Cardiac septum (tissue), 1 donor: ENCODE results near the gene RASL10B. TPM values are rescaled to one million over a fixed set of nuclear protein-coding genes. Genes with fewer than 3 reads are reported as not detected.
"Not testable (repeated sequence)": the region's sequence is repeated elsewhere in the genome, so short reads cannot be mapped to it uniquely, and the experiment has no call there.

Source experiments
- DNase-seq: peaks from one replicate; pipeline ENCODE4 v3.0.0-alpha.2; 2020; ENCODE audit warnings: low spot score
- intact Hi-C: fragments of 100-400 bp; cut with DNase I; formaldehyde crosslinking; loops from one replicate; pipeline ENCODE4 v1.14.0; 2022
- total RNA-seq: library from RNA; stranded (reverse); fragmentation: NEBNext Ultra II Directional; extraction: Animal tissue kit (Norgen Biotek cat#: 25700); gene quantifications from one replicate; pipeline ENCODE4 v1.2.1, GENCODE V29; 2021
- donor health status: DM: no; HTN: no; CAD: no.

RASL10B gene
- total RNA-seq, 1 donor from 2014 or later = 22.0 TPM

DNA sequence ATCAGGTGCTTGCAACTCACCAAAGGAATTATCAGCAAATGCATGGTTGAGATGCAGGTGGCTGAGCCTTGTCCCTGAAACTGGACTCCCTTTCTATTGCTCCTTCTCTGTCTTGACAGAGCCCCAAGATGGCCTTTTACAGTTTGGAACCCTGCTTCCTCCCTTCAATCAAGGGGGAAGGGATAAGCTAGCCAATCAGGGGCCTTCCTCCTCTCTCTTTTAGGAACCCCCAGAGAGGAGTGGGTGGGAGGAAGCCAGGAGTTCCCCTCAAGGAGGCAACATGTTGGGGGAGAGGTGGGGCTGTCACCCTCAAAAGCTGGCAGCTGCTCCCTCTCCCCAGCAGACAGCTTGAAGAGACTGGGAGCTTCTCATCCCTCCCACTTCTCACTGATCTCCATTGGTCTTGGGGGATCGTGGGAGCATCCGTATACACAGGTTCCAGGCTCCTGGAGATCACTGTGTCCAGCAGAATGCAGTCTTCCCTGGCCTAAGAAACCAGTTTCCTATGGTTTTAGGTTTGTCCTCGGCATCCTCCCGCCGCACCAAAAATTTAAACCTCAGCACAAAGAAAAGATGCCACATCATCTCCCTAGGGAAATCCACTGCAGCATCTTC is 7.2 kb downstream of the RASL10B start:
- DNase-seq = no peak
- intact Hi-C loops = no loop called here

DNA sequence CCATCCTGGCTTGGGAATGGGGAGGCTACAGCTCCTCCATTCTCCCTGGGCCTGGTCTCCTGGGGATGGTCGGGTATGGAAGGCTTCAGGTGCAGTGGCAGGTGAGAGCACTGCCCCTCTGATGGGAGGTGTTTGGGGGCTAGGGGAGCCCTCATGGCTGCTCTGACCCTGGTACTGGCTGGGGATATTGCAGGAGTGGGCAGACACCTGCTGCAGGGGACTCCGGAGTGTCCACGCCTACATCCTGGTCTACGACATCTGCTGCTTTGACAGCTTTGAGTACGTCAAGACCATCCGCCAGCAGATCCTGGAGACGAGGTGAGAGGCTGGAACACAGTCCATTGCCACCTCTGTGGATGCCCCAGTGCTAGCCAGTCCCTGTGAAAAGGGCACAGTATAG is 8.8 kb downstream of the RASL10B start:
- DNase-seq = no peak
- intact Hi-C loops = no loop called here

DNA sequence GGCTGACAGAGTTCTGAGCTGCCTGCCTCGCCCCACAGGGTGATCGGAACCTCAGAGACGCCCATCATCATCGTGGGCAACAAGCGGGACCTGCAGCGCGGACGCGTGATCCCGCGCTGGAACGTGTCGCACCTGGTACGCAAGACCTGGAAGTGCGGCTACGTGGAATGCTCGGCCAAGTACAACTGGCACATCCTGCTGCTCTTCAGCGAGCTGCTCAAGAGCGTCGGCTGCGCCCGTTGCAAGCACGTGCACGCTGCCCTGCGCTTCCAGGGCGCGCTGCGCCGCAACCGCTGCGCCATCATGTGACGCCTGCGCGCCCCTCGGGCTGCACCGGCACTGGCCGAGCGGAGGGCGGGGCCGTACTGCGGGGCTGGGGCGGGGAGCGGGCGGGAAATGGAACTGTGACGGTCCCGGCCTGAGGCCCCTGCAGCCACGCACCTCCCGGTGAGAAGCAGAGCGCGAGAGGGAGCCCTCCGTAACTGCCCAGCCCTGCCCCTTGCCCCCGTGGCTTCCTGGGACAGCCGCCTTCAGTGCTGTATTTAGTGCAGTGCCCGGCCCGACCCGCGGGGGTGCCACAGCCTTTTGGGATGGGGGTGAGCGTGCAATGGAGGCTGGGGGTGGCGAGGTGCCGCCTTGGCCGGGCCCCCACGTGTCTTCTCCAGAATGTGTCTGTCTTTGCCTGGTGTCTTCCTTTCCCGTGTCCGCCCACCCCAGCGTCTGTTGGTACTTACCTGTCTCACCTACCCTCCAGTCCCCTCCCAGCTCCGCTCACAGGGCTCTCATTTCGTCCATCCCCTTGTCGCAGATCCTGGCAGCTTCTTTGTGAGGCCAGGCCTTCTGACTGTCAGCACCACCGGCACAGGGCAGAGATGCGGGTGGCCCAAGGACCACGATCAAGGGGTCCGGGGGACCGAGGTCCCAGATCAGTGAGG is 9.8 kb downstream of the RASL10B start:
- no peak for DNase-seq
- intact Hi-C loops = no loop called here

DNA sequence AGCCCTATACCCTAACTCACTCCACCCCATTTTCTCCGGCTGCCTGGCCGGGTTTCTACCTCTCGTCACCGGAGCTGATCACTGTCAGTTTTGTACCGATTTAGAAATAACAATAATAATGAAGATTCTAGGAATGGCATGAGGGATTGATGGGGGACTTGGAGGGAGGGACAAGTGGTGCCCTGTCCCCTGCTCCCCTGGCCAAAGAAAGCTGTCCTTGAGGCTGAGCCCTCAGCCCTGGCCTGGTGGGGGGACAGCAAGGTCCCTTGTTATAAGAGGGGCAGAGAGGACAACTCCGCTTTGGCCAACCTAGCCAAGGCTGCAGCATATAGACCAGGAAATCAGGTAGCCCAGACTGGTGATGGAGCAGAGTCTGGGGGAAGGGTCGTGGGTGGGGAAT is 11.1 kb downstream of the RASL10B start:
- no peak for DNase-seq
- intact Hi-C loops = no loop called here

DNA sequence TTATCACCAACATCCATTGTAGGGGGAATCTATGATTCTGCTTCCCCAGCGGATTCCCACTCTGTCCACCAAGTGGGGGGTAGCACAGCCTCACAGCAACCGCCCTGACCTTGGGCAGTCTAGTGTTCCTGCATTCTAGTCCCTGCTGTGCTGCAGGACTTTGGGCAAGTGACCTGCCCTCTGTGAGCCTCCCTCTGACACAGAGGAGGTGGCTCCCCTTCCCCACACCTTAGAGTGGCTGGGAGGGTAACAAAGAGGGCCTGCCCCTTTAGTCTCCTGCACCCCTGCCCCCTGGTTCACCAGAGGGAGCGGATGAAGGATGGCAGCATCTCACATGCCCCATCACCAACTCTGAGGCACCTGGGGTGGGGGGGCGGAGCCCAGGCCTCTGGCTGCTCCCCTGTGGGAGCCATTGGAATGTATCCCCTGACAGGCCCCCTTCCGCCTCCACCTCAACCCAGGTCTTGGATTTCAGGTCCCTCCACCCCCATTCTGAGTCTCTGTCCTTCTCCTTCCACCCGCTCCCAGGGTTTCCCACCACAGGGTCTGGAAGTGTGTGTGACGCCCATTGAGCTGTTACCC is 11.5 kb downstream of the RASL10B start:
- intact Hi-C loops = no loop called here
- no peak for DNase-seq

DNA sequence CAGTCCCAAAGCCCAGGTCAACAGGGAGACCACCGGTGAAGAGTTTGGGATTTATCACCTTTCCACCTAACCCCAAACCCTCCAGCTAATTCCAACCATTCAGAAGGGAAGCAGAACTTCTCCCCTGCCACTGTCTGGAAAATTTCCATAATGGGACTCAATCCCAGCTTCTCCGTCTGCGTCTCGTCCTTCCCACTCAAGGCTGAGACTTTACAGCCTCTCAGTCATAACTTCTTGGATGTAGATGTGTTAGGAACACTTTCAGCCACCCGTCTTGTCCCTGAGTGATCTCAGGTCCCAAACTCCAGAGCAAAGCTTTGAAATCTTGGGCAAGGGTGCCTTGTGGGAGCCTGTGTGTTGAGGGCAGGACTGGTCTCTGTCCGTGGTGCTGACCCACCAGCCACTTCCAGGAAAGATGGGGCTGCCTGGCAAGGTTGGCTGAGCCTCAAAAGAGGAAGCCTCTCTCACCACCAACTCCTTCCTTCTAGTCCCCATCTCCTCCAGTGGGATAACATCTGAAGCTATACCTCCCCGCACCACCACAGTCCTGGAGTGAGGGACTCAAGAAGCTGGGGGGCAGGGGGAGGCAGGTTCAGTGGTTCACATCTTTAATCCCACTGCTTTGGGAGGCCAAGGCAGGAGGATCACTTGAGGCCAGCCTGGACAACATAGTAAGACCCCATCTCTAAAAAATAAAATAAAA is 12.3 kb downstream of the RASL10B start:
- DNase-seq = no peak
- intact Hi-C loops = no loop called here

DNA sequence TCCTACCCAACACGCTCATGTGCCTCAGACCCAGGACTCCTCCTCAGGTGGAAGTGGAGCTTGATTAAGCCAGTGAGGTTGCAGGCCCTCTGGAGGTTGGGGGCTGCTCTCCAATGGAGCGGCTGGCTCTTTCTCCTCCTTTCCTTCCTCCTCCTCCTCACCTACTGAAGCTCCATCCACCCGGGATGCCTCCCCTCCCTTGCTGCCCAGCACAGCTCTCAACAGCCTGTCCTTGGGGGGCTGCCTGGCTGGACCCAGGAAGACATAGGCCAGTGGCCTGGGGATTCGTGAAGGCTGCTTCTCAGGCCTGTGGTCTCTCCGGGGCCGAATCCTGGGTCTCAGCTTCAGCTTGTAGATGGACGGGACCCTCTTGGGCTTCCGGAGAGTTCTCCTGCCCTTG is 13.4 kb downstream of the RASL10B start:
- no peak for DNase-seq
- intact Hi-C loops = no loop called here

DNA sequence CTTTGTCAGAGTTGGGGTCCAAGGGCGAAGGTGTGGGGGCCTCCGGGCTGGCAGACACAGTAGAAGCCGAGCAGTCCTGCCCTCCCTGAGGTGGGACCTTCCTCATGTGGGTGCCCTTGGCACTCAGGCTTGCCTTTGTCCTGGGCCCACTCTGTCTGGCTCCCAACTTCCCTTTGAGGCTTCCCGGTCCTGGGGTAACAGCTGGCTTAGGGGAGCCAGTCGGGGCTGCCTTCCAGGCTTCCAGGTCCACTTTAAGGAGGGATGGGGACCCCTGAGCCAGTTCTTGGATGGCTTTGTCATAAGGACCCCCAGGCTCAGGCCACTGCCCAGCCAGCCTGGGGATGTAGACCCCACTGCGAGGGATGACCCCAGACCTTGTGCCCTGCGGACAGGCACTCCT is 13.8 kb downstream of the RASL10B start:
- DNase-seq = no peak
- intact Hi-C loops = no loop called here

DNA sequence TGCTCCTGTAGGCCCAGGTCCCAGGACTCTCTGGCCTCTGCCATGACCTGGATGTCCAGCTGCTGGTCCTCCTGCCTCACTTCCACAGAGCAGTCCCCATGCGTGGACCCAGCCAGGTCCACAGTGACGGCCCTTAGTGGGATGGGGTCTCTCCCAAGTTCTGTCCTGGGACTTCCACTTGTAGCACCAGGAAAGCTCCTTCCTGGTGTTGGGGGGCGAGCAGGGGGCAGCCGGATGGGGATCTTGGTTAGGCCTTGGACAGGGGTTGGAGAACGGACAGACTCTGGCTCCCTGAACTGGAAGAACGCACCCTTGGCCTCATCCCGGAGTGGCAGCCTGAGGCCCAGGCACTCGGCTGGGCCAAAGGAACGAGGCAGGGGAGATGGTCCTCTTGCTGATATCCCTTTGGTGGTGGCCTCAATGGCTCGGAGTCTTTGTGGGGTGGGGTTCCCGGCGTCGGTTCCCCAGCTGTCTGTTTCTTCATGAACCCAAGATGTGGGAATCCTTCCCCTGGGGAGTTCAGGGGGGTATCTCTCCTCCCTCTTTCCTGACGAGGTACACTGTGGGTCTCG is 14.4 kb downstream of the RASL10B start:
- no peak for DNase-seq
- intact Hi-C loops = loop anchor here (2.0 kb wide), 2 partner anchors 85 to 133 kb away; no protein-coding TSS in a partner anchor

DNA sequence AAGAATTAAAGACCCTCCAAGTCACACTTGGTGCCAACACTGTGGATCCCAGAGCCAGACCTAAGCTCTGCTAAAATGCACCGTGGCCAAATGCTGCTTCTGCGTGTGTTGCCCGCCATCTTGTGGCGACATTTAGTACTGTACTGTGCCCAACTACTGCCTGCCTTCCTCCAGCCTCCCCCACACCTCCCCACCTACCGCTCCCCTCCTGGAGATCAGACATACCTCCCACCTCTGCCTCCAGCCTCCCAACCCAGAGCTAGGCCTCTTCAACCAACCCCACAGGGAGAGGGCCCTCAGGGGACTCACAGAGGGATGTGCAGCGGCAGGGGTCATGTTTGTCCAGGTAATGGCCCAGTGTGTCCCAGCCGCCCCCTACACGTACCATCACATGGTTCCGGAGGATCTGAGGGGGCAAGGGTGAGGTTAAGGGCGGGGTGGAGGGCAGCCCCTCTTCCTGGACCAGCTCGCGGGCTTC is 16.1 kb downstream of the RASL10B start:
- intact Hi-C loops = loop anchor here (2.0 kb wide), 2 partner anchors 87 to 135 kb away; no protein-coding TSS in a partner anchor
- DNase-seq = no peak

DNA sequence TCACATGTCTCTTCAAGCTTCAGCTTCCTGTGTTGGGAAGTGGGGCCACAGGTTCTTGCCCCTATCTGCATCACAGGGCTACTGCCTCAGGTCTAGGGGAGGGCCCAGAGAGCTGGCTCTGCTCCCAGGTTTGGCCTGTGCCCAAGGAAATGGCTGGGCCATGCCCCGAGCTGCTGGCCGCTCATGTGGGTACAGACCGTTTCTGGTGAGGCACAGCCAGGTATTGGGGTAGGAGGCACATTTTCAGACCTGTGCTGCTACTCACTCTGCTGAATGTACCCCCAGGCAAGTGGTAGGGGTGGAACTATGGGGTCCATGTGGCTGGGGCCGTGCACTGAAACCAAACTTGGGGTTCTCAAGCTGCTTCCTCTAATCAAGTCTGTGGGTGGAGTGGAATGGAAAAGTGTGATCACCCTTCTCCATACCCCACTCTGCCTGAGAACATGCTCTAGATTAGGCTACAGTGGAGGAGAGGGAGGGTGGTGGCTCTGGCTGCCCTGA is 17.0 kb downstream of the RASL10B start:
- intact Hi-C loops = no loop called here
- no peak for DNase-seq

DNA sequence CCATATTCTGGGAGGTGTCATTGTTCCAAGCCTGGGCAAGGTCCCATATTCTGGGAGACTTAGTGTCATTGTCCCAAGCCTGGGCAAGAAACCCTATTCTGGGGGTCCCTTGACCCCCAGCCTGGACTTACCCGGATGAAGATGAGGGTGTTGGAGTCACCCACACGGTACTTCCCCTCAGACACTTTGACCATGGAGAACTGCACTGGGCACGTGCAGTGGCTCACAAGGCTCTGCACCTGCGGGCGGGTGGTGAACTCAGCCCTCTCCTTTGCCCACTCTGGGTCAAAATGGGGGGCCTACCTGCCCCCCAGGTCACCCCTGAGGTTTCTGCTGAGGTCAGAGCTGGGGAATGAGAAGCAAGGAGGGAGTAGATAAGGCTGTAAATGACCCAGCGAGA is 17.5 kb downstream of the RASL10B start:
- no peak for DNase-seq
- intact Hi-C loops = no loop called here

DNA sequence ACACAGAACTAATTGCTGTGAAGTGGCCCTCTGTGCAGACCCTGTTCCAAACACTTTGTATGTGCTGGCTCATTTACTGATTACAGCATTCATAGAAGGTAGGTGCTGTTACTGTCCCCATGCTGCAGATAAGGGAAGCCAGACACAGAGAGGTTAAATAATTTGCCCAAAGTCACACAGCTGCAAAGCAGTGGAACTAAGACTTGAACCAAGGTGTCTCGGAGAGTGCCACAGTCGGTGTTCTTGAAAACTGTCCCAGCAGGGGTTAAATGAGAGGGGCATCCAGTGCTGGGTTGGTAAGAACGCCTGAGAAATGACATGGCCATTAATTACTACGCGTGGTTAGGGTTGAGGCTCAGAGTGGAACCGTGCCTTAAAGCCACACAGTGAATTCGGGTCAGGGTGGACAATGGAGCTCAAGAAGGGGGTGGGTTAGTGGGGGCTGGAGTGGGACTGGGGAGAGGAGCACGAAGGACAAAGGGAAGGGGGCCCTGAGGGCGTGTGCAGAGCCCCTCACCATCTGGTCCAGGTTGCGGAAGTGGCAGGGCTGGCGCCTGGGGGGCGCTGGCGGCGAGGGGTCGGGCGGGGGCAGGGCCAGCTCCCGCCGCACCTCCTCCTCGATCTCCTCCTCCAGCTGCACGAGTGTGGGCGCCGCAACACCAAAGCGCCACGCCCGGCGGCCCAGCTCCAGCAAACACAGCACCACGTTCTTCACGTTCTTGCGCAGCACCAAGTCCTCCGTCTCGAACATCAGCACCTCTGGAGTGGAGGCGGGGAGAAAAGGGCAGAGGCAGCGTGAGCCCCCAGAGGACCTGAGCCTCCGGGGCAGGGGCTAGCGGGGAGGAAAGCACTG is 18.3 kb downstream of the RASL10B start:
- intact Hi-C loops = no loop called here
- no peak for DNase-seq

DNA sequence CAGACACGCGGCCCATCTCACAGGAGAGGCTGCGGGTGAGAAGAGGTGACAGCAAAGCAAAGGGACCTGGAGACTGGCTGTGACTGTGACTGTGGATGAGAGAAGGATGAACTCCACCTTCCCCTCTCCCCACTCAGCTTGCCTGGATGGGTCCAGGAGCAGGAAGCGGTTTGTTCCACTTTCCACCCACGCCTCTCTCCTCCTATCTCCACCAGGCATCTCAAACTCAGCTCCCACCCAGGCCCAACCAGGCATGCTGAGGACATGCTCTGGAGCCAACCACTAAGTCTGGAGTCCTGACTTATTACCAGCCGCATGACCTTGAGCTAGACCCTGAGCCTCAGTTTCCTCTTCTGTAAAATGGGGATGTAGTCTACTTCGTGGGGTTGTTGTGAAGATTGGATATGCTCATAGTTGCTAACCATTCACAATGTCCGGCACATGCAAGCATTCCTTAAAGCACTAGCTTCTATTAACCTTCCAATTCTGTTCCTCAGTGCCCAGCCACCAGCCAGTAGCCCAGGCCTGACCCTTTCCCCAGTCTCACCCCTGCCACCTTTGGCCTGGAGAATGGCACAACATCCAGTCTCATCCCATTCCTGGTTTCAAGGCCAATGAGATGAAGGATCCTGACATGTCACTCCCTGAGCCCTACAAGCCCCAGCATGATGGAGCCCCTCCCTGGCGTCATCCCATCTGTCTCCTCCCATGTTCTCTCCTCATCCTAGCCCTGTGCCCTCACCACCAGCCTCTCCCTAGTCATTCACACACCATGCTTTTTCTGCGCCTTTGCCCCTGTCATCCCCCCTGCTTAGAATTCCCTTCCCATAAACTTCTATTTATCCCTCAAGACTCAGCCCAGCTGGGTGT is 19.3 kb downstream of the RASL10B start:
- no peak for DNase-seq
- intact Hi-C loops = no loop called here

DNA sequence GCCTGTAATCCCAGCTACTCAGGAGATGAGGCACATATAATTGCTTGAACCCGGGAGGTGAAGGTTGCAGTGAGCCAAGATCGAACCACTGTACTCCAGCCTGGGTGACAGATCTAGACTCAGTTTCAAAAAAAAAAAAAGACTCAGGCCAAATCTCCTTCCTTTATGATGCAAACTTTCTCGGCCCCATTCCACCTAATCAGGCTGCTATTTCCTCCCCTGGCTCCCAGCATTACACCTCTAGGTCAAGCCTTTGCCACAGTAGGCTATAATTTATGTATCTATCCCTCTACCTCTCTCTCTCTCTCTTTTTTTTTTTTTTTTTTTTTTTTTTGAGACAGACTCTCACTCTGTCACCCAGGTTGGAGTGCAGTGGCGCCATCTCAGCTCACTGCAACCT is 20.1 kb downstream of the RASL10B start:
- DNase-seq, intact Hi-C loops: not testable (repeated sequence)

DNA sequence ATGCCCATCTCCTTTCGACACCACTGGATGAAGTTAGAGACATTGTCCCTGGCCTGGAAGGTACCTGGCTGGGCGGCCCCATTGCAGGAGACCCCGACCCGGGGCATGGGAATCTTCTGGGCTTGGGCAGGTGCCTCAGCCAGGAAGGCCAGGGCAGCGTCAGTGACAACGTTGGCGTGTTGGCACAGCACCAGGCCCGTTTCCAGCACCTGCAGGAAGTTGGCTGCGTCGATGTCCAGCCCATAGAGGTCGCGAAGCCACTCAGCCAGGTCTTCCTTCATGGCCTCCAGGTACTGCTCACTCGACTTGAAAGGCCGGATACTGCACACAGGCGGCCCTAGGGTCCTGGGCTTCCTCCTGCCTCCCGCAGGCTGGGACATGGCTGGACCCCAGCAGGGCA is 21.0 kb downstream of the RASL10B start:
- DNase-seq = no peak
- intact Hi-C loops = no loop called here

DNA sequence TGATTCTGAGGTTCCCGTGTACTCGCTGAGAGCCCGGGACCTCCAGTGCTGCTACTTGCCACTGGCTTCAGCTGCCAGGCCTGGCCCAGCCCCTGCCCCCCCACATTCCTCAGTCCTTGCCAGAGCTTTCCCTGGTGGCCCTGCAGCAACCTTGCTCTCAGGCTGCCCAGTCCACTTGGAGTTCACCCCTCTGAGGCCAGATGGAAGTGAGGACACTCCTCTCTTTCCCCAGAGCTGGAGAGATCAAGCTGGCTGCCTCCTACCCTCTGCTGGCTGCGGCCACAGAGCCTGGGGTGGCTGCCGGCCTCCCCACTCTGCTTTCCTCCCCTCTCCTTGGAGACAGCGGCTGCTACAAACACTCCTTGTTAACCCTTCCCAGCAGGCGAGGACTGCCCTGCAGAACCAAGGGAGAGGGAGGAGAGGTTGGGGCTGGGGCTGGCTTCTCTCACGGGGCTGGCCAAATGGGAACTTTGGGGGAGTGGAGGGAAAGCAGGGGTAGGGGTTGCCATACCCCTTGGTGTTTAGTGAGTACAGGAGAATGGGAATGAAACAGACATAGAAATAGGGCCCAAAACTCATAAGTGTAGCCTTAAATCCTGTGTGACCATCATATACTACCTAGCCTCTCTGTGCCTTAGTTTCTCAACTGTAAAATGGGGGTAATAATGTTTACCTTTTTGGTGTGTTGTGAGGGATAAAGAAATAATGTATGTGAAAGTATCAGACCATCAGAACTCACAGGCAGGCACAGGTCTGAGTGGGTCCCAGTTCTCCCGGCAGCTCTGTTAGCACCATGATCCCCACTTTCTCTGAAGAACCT is 21.7 kb downstream of the RASL10B start, which contains the start of gene GAS2L2:
TSS of gene GAS2L2 (minus strand) at position 295 of the 820 bp plus-strand sequence. CDS start 389 bp downstream, outside the sequence.
- DNase-seq = no peak
- intact Hi-C loops = no loop called here
